Activated CD8-positive, alpha-beta memory T cell treated with anti-CD3 and anti-CD28 coated beads, Interleukin-2, amount 50 U/mL, for 24 hours (primary cell): ENCODE measurements around the gene EGFL8.
"Not testable (repeated sequence)": the region's sequence is repeated elsewhere in the genome, so short reads cannot be mapped to it uniquely, and the experiment has no call there.

Experiments
- DNase-seq: peaks from one replicate; pipeline ENCODE4 v3.0.0-alpha.2; 2020; ENCODE audit errors: extremely low read depth

EGFL8 gene

GRCh38 chr6:32195902-32196681 lies 31.7 kb downstream of the EGFL8 start:
- no peak for DNase-seq

- DNase-seq, result no peak
These were observed 32.6 kb downstream of the EGFL8 start for GRCh38 chr6:32196682-32197616.

DNA sequence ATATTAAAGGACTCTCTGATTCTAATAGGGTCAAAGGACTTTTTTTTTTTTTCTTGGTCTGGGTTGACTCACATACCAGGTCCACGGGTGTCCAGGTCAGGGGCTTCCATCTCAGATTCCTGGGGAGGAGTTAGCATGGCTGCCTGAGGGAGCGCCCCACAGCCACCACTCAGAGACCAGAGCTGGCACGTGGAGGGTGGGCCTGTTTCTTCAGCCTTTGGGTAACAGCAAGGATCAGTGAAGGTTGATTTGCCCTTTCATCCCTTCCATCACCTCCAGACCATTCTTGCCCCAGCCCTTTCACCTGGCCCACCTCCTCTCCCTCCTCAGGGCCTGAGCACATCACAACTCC lies 33.9 kb downstream of the EGFL8 start:
- no peak for DNase-seq

DNA sequence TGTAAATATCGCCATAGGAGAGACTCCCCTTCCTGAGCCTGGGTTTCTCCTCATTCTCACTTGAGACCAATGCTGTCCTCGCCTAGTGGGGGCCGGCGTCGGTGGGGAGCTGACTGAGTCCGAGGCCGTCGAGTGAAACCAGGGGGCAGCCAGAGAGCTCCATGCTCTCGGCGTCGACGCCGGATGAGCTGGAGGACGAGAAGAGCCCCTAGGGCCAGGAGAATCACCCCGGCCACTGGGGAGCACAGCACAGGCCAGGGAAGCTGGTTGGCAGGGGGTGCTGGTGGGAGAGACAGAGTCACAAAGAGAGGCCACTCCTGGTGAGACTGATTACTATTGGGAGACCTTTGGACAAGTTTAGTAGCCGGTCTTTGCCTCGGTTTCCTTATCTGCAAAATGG lies 34.5 kb downstream of the EGFL8 start:
- DNase-seq, result no peak

GRCh38 chr6:32200711-32201475 lies 36.5 kb downstream of the EGFL8 start:
- no peak for DNase-seq

DNA sequence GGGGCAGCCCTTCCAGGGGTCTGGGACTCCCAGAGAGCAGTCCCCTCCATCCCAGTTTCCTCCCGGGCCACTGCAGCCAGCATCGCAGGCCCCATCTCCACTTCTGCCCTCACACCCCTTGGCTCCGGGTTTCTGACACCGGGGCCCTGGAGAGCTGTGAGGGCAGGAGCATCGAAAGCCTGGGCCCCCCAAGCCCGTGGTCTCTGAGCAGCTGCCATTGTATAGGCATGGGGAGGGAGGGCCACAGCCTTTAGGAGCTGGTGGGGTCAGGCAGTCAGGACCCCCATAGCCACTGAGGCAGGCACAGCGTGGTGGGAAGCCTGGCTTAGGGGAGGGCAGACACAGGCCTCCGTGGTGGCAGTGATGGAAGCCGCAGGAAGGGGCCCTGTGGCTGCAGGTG lies 37.8 kb downstream of the EGFL8 start:
- no peak for DNase-seq

DNA sequence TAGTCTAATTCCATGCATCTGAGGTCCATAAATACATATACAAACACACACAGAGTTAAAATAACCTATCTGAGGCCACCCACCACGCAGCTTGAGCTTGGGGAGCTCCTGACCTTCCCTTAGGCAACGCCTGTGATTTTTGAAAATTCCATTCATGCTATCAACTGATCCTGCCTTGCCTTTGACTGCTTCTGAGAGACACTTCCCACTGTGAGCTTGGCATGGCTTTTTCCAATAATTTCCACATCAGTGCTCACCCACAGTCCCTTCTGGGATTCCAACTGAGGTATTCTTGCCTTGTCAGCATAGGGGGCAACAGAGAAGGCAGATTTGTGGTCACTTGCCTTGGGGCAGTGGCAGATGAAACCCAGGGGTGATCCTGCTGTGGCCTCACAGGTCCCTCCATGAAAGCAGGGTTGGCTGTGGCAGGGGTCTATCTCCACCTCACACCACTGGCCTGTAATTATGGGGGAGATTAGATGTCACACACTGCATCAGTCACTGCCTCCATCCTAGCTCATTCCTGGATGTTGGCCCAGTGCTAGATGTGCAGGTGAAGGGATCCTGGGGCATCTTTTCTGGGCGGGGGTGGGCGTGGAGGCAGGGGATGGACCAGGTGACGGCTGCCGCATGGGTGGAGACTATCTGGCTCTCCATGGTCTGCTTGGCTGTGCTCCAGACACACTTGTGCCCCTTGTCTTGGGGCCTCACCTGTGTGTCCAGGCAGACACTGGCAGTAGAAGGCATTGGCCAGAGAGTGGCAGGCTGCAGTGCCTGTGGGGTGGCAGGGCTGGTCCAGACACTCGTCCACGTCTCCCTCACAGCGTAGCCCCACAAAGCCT lies 39.3 kb downstream of the EGFL8 start:
- no peak for DNase-seq

GRCh38 chr6:32204268-32204715 lies 39.9 kb downstream of the EGFL8 start:
- no peak for DNase-seq

- DNase-seq, result no peak
These were observed 44.6 kb downstream of the EGFL8 start for GRCh38 chr6:32208996-32209395.

GRCh38 chr6:32210191-32210601 lies 45.8 kb downstream of the EGFL8 start:
- no peak for DNase-seq

- DNase-seq, result not testable (repeated sequence)
These were observed 47.0 kb downstream of the EGFL8 start for GRCh38 chr6:32211432-32211831.

DNA sequence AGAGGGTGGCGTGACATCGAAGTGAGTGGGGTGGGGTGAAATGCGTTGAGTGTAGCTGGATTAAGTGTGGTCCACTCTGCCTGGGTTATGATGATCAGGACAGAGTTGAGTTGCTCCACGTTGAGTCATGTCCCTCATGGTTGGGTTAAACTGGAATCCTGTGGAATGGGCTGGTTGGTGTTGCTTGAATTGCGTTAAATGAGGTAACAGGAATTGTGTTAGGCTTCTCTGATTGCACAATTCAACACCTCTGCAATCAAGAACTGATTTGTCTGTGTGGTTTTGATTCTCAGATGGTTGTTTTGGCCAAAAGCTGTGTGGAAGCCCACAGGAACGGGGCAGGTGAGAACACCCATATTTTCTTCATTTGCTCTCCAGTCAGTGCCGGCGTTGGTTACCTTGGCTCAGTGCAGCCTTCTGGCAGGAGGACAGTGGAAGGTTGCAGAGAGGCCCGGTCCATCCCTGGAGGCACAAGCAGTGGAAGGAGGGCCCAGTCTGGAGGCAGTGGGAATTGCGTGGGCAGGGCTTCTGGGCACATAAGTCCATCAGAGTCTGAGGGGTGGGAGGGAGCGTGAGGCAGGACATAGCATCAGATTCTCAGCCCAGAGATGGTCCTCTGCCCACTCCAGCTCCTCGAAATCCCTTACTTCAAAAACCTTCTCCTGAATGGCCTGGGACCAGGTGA lies 47.8 kb downstream of the EGFL8 start:
- DNase-seq, result no peak

GRCh38 chr6:32213649-32214048 lies 49.3 kb downstream of the EGFL8 start:
- DNase-seq, result no peak

GRCh38 chr6:32214126-32214525 lies 49.7 kb downstream of the EGFL8 start:
- no peak for DNase-seq

DNA sequence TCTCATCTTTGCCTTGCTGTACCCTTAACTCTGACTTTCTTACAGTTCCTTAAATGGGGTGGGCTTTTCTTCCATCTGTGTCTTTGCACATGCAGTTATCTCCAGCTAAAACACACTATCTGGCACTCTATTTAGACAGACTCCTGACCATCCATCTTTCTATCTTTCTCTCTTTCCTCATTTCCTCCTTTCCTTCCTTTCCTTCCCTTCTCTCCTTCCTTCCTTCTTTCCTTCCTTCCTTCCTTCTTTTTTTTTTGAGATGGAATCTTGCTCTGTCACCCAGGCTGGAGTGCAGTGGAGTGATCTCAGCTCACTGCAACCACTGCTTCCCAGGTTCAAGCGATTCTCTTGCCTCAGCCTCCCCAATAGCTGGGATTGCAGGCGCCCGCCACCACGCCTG lies 51.2 kb downstream of the EGFL8 start:
- DNase-seq, result no peak

- no peak for DNase-seq
These were observed 51.9 kb downstream of the EGFL8 start for GRCh38 chr6:32216285-32216684.

- no peak for DNase-seq
These were observed 52.6 kb downstream of the EGFL8 start for GRCh38 chr6:32216998-32217397.
